ENCODE data around the gene SELENOF.

The SELENOF gene

DNA sequence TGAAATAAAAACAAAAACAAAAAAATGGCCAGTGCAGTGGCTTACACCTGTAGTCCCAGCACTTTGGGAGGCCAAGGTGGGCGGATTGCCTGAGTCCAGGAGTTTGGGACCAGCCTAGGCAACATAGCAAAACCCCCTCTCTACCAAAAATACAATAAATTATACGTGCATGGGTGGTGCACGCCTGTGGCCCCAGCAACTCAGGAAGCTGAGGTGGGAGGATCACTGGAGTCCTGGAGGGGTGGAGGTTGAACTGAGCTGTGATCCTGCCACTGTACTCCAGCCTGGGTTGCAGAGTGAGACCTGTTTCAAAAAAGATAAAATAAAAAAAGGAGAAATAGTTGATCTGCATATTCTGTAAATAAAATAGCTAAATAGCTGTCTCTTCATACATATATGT is 41.8 kb upstream of the SELENOF start:
- H3K4me1 ChIP-seq (ENCODE audit: low read length), result no peaks in the 10 kb centered on the region
- no peak overlapping the region for H3K9ac ChIP-seq (ENCODE audit: low read length)
- no peak overlapping the region for H2AFZ ChIP-seq (ENCODE audit: low read depth, low read length)
- peaks cover 12% of the 10 kb centered on the region for H4K20me1 ChIP-seq (ENCODE audit: insufficient read depth, low read length)
- no peaks in the 10 kb centered on the region for H3K27me3 ChIP-seq (ENCODE audit: low read depth, low read length)
- peaks cover 63% of the 10 kb centered on the region for H3K79me2 ChIP-seq (ENCODE audit: low read length)
- H3K27ac ChIP-seq (ENCODE audit: low read length), result no peak overlapping the region
- no peak overlapping the region for H3K4me3 ChIP-seq (ENCODE audit: low read length)
- TF ChIP-seq, protein P1, sequence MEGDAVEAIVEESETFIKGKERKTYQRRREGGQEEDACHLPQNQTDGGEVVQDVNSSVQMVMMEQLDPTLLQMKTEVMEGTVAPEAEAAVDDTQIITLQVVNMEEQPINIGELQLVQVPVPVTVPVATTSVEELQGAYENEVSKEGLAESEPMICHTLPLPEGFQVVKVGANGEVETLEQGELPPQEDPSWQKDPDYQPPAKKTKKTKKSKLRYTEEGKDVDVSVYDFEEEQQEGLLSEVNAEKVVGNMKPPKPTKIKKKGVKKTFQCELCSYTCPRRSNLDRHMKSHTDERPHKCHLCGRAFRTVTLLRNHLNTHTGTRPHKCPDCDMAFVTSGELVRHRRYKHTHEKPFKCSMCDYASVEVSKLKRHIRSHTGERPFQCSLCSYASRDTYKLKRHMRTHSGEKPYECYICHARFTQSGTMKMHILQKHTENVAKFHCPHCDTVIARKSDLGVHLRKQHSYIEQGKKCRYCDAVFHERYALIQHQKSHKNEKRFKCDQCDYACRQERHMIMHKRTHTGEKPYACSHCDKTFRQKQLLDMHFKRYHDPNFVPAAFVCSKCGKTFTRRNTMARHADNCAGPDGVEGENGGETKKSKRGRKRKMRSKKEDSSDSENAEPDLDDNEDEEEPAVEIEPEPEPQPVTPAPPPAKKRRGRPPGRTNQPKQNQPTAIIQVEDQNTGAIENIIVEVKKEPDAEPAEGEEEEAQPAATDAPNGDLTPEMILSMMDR (IDR thresholded peaks at IDR 0.05; ENCODE audit: low read depth, low read length), result no peak
- no peak for TF ChIP-seq EZH2phosphoT487 (IDR thresholded peaks at IDR 0.05; ENCODE audit: low read depth)
- no peak overlapping the region for H3K4me2 ChIP-seq (ENCODE audit: low read length)
- H3K36me3 ChIP-seq (replicated peaks; ENCODE audit: low read depth, low read length), result no peaks in the 10 kb centered on the region
- no peaks in the 10 kb centered on the region for H3K9me3 ChIP-seq (ENCODE audit: insufficient read depth, low read length)

DNA sequence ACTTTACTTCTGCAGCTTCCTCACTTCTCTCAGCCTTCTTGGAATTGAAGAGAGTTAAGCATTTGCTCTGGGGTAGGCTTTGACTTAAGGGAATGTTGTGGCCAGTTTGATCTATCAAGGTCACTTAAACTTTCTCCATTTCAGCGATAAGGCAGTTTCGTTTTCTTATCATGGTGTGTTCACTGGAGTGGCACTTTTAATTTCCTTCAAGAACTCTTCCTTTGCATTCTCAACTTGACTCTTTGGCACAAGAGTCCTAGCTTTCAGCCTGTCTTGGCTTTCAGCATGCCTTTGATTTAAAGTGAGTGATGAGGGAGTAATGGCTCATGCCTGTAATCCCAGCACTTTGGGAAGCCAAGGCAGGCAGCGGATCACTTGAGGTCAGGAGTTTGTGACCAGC is 39.2 kb upstream of the SELENOF start:
- Histone ChIP-seq H3K4me2 (ENCODE audit: low read length) (no peak overlapping the region), H3K79me2 (ENCODE audit: low read length) (peaks cover 85% of the 10 kb centered on the region)

DNA sequence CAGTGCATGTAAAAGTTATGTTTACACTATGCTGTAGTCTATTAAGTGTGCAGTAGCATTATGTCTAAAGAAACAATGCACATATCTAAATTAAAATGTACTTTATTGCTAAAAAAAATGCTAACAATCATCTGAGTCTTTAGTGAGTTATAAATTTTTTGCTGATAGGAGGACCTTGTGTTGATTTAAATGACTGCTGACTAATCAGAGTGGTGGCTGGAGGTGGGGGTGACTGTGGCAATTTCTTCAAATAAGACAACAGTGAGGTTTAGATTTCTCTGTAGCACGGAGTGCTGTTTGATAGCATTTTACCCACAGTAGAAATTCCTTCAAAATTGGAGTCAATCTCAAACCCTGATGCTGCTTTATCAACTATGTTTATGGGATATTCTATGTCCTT is 37.5 kb upstream of the SELENOF start:
- no peak overlapping the region for H3K27ac ChIP-seq (ENCODE audit: low read length)
- H3K4me1 ChIP-seq (ENCODE audit: low read length), result no peaks in the 10 kb centered on the region
- H3K9me3 ChIP-seq (ENCODE audit: insufficient read depth, low read length), result no peaks in the 10 kb centered on the region
- H3K4me3 ChIP-seq (ENCODE audit: low read length), result no peak overlapping the region
- no peak overlapping the region for H2AFZ ChIP-seq (ENCODE audit: low read depth, low read length)
- no peaks in the 10 kb centered on the region for H3K27me3 ChIP-seq (ENCODE audit: low read depth, low read length)
- peaks cover 88% of the 10 kb centered on the region for H3K79me2 ChIP-seq (ENCODE audit: low read length)
- H3K9ac ChIP-seq (ENCODE audit: low read length), result no peak overlapping the region
- TF ChIP-seq EZH2phosphoT487 (IDR thresholded peaks at IDR 0.05; ENCODE audit: low read depth), result no peak
- TF ChIP-seq, protein P1 (IDR thresholded peaks at IDR 0.05; ENCODE audit: low read depth, low read length), result no peak
- H4K20me1 ChIP-seq (ENCODE audit: insufficient read depth, low read length), result peaks cover 25% of the 10 kb centered on the region
- H3K4me2 ChIP-seq (ENCODE audit: low read length), result no peak overlapping the region
- H3K36me3 ChIP-seq (replicated peaks; ENCODE audit: low read depth, low read length), result no peaks in the 10 kb centered on the region

More for the DNA sequence above, 39.2 kb upstream of the SELENOF start:
- Histone ChIP-seq H3K9me3 (ENCODE audit: insufficient read depth, low read length) (no peaks in the 10 kb centered on the region), H3K27me3 (ENCODE audit: low read depth, low read length) (no peaks in the 10 kb centered on the region), H4K20me1 (ENCODE audit: insufficient read depth, low read length) (peaks cover 24% of the 10 kb centered on the region), H3K36me3 (replicated peaks; ENCODE audit: low read depth, low read length) (no peaks in the 10 kb centered on the region), H3K4me3 (ENCODE audit: low read length) (no peak overlapping the region), H3K4me1 (ENCODE audit: low read length) (no peaks in the 10 kb centered on the region), H2AFZ (ENCODE audit: low read depth, low read length) (no peak overlapping the region), H3K27ac (ENCODE audit: low read length) (no peak overlapping the region), H3K9ac (ENCODE audit: low read length) (no peak overlapping the region)
- TF ChIP-seq, protein P1 (IDR thresholded peaks at IDR 0.05; ENCODE audit: low read depth, low read length), result no peak
- TF ChIP-seq EZH2phosphoT487 (IDR thresholded peaks at IDR 0.05; ENCODE audit: low read depth), result no peak

DNA sequence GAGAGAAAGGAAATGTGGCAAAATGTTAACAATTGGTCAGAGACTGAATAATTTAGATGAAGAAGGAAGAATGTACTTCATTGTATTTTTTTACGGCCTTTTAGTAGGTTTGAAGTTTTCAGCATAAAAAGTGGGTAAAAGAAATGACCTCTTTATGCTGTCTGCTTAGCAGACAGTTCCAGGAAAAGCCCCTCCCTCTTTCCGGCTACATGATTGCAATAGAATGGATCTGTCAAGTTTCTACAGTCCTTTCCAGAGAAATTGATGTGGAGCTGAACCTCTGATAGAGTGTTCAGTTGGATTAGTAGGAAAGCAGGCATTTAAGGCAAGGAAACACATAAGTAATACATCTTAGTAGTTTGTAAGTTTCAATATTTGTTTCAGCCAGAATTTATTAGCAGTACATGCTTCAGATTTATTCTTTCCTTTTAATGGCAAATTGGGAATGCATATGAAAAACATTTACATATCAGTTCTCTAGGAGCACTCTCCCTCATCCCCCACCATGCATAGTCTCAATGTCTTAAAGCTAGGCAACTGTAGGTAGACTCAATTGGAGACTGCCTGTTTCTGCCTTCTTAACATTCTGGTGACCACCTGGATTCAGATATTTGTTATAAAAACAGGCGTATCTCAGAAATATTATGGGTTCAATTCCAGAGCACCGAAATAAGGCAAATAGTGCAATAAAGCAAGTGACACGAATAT is 36.9 kb upstream of the SELENOF start:
- no peaks in the 10 kb centered on the region for H3K27me3 ChIP-seq (ENCODE audit: low read depth, low read length)
- H3K4me3 ChIP-seq (ENCODE audit: low read length), result no peak overlapping the region
- no peaks in the 10 kb centered on the region for H3K4me1 ChIP-seq (ENCODE audit: low read length)
- no peak overlapping the region for H3K9ac ChIP-seq (ENCODE audit: low read length)
- H4K20me1 ChIP-seq (ENCODE audit: insufficient read depth, low read length), result peaks cover 25% of the 10 kb centered on the region
- H3K9me3 ChIP-seq (ENCODE audit: insufficient read depth, low read length), result no peaks in the 10 kb centered on the region
- H3K27ac ChIP-seq (ENCODE audit: low read length), result no peak overlapping the region
- H2AFZ ChIP-seq (ENCODE audit: low read depth, low read length), result no peak overlapping the region
- H3K79me2 ChIP-seq (ENCODE audit: low read length), result peaks cover 88% of the 10 kb centered on the region
- no peak overlapping the region for H3K4me2 ChIP-seq (ENCODE audit: low read length)
- no peaks in the 10 kb centered on the region for H3K36me3 ChIP-seq (replicated peaks; ENCODE audit: low read depth, low read length)
- TF ChIP-seq EZH2phosphoT487 (IDR thresholded peaks at IDR 0.05; ENCODE audit: low read depth), result no peak
- TF ChIP-seq, protein P1 (IDR thresholded peaks at IDR 0.05; ENCODE audit: low read depth, low read length), result no peak
